ENCODE results near the gene ZBED1. TPM values are rescaled to one million over a fixed set of nuclear protein-coding genes. Genes with fewer than 3 reads are reported as not detected.
"Not testable (repeated sequence)": the region's sequence is repeated elsewhere in the genome, so short reads cannot be mapped to it uniquely, and the experiment has no call there.

ZBED1 gene
- total RNA-seq, 2 experiments from 2014 or later = 15.8 to 16.1 TPM

- intact Hi-C loops (cut with DNase I, micrococcal nuclease) = no loop called here
- no peak overlapping the region for H3K27ac ChIP-seq (ENCODE audit: low read depth in 1 of 2, low read length in 2 of 2)
- ATAC-seq (ENCODE audit: poor library complexity) (no peak), DNase-seq (no peak)
- H3K4me3 Mint-ChIP-seq = no peak overlapping the region
- H3K27me3 Mint-ChIP-seq = no peaks in the 10 kb centered on the region
- no peaks in the 10 kb centered on the region for H3K4me1 ChIP-seq (ENCODE audit: insufficient read depth, low read length)
- no peaks in the 10 kb centered on the region for H3K27me3 ChIP-seq (ENCODE audit: control insufficient read depth in 1 of 2, insufficient read depth in 2 of 2, low read length in 2 of 2)
- peaks cover 3% of the 10 kb centered on the region for H3K4me1 Mint-ChIP-seq (ENCODE audit: low read depth)
- H3K4me3 ChIP-seq (ENCODE audit: low read length) = no peak overlapping the region
- ChIA-PET CTCF (no interaction called here), POLR2A (no interaction called here)
- H3K9me3 Mint-ChIP-seq = peaks cover 3% of the 10 kb centered on the region
- H3K36me3 ChIP-seq (ENCODE audit: insufficient read depth, low read length) = peaks cover 3% of the 10 kb centered on the region
- TF ChIP-seq, protein P1, sequence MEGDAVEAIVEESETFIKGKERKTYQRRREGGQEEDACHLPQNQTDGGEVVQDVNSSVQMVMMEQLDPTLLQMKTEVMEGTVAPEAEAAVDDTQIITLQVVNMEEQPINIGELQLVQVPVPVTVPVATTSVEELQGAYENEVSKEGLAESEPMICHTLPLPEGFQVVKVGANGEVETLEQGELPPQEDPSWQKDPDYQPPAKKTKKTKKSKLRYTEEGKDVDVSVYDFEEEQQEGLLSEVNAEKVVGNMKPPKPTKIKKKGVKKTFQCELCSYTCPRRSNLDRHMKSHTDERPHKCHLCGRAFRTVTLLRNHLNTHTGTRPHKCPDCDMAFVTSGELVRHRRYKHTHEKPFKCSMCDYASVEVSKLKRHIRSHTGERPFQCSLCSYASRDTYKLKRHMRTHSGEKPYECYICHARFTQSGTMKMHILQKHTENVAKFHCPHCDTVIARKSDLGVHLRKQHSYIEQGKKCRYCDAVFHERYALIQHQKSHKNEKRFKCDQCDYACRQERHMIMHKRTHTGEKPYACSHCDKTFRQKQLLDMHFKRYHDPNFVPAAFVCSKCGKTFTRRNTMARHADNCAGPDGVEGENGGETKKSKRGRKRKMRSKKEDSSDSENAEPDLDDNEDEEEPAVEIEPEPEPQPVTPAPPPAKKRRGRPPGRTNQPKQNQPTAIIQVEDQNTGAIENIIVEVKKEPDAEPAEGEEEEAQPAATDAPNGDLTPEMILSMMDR (IDR thresholded peaks at IDR 0.05) = no peak
- H3K27ac Mint-ChIP-seq = no peak overlapping the region
- H3K9me3 ChIP-seq (ENCODE audit: control insufficient read depth in 1 of 2, insufficient read depth in 1 of 2, low read length in 2 of 2) = peaks cover 0 to 4% of the 10 kb centered on the region in 2 experiments
- peaks cover 14% of the 10 kb centered on the region for H3K36me3 Mint-ChIP-seq (ENCODE audit: low read depth)
Observed at GRCh38 chrX:2478546-2479419, 22.0 kb downstream of the ZBED1 start.

DNA sequence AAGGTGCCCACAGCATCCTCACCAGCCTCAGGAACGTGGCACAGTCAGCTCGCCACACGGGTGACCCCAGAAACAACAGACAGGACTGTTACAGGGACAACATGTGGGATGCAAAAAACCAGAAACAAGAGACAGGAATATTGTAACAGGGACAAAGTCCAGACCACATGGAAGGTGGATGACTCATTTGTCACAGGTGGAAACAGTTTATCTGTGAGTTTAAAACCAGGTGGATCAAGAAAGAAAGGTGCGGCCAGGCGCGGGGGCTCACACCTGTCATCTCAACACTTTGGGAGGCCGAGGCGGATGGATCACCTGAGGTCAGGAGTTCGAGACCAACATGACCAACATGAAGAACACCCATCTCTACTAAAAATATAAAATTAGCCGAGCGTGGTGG lies 23.5 kb downstream of the ZBED1 start:
- H3K4me1 Mint-ChIP-seq (ENCODE audit: low read depth); ATAC-seq (ENCODE audit: poor library complexity); H3K27me3 ChIP-seq (ENCODE audit: control insufficient read depth in 1 of 2, insufficient read depth in 2 of 2, low read length in 2 of 2); H3K4me1 ChIP-seq (ENCODE audit: insufficient read depth, low read length); H3K27me3 Mint-ChIP-seq; intact Hi-C loops (cut with DNase I, micrococcal nuclease); H3K27ac ChIP-seq (ENCODE audit: low read depth in 1 of 2, low read length in 2 of 2); H3K36me3 ChIP-seq (ENCODE audit: insufficient read depth, low read length); POLR2A ChIA-PET; H3K27ac Mint-ChIP-seq; H3K9me3 Mint-ChIP-seq; H3K9me3 ChIP-seq (ENCODE audit: control insufficient read depth in 1 of 2, insufficient read depth in 1 of 2, low read length in 2 of 2); H3K4me3 Mint-ChIP-seq; DNase-seq; CTCF ChIA-PET; H3K4me3 ChIP-seq (ENCODE audit: low read length): not testable (repeated sequence)
- H3K36me3 Mint-ChIP-seq (ENCODE audit: low read depth) = peaks cover 14% of the 10 kb centered on the region

GRCh38 chrX:2474963-2475726 lies 25.6 kb downstream of the ZBED1 start:
- H3K27me3 Mint-ChIP-seq = no peaks in the 10 kb centered on the region
- Histone ChIP-seq H3K27me3 (ENCODE audit: control insufficient read depth in 1 of 2, insufficient read depth in 2 of 2, low read length in 2 of 2) (no peaks in the 10 kb centered on the region), H3K4me1 (ENCODE audit: insufficient read depth, low read length) (no peaks in the 10 kb centered on the region), H3K4me3 (ENCODE audit: low read length) (no peak overlapping the region), H3K36me3 (ENCODE audit: insufficient read depth, low read length) (peaks cover 3% of the 10 kb centered on the region), H3K9me3 (ENCODE audit: control insufficient read depth in 1 of 2, insufficient read depth in 1 of 2, low read length in 2 of 2) (no peaks in the 10 kb centered on the region), H3K27ac (ENCODE audit: low read depth in 1 of 2, low read length in 2 of 2) (no peak overlapping the region)
- H3K4me3 Mint-ChIP-seq = no peak overlapping the region
- ChIA-PET POLR2A (no interaction called here), CTCF (no interaction called here)
- intact Hi-C loops (cut with DNase I, micrococcal nuclease) = no loop called here
- no peak for ATAC-seq (ENCODE audit: poor library complexity)
- peaks cover 2% of the 10 kb centered on the region for H3K9me3 Mint-ChIP-seq
- H3K36me3 Mint-ChIP-seq (ENCODE audit: low read depth) = peaks cover 13% of the 10 kb centered on the region
- H3K27ac Mint-ChIP-seq = no peak overlapping the region
- DNase-seq = no peak
- TF ChIP-seq, protein P1 (IDR thresholded peaks at IDR 0.05) = no peak
- peaks cover 3% of the 10 kb centered on the region for H3K4me1 Mint-ChIP-seq (ENCODE audit: low read depth)
